ENCODE data around the gene GMDS. TPM values are rescaled to one million over a fixed set of nuclear protein-coding genes. Genes with fewer than 3 reads are reported as not detected.

The GMDS gene
- total and polyA plus RNA-seq, 2 donors (not counting 3 experiments of a cell fraction or from before 2014, with no cell fraction given) = 9.8 to 23.5 TPM

DNA sequence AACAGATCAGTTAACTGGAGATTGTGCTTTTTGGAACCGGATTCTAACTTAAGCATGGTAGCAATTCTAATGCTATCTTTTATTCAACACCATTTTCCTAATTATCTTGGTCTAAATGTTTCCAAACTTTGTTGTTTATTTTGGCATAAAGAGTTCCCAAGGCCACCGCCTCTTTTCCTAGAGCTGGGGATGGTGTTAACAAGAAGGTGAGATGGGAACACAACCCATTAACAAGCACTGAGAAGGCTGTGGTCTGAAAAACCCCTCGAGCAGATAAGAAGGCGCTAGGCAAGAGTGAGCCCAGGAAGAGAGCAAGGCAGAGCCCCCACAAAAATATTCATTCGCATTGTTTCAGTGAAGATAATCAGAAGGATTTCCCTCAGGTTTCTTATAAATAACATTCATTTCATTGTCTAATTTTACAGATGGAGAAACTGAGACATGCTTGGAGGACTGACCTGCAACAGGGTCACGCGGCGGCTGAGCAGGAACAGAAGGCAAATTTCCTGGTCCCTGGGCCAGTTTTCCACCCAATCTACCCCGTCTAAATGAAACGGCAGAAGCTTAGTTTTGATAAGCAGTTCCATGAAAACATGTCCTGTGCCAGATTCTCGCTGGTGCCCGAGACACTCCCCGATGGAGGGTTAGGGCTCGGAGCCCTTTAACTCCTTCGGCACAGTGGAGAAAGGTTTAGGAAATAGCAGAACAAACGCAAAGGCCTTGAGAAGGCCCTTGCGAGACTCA lies 480.1 kb downstream of the GMDS start:
- Histone ChIP-seq H3K9me1 (replicated peaks; ENCODE audit: control insufficient read depth, extremely low read depth, insufficient read depth, low read length) (no peaks in the 10 kb centered on the region), H3K4me2 (ENCODE audit: insufficient read depth, low read length) (no peak overlapping the region), H4K20me1 (replicated peaks; ENCODE audit: control insufficient read depth, extremely low read depth, insufficient read depth, low read length) (no peaks in the 10 kb centered on the region), H2AFZ (ENCODE audit: low read depth, low read length) (peak overlapping the region; percentile 49), H3K9ac (replicated peaks; ENCODE audit: extremely low read depth, insufficient read depth, low read length) (no peak overlapping the region), H3K27me3 (ENCODE audit: control insufficient read depth in 2 of 2, insufficient read depth in 2 of 2, low read length in 2 of 2) (no peaks in the 10 kb centered on the region), H3K27ac (ENCODE audit: insufficient read depth, low read depth, low read length) (no peak overlapping the region), H3K36me3 (ENCODE audit: control insufficient read depth in 2 of 2, extremely low read depth in 1 of 2, insufficient read depth in 2 of 2, low read length in 2 of 2) (no peaks in the 10 kb centered on the region), H3K4me1 (ENCODE audit: control insufficient read depth, extremely low read depth, insufficient read depth, low read length) (peaks cover 36% of the 10 kb centered on the region), H3K4me3 (replicated peaks in 1 of 3; ENCODE audit: insufficient read depth in 1 of 3, low read depth in 1 of 3, low read length in 3 of 3) (no peak overlapping the region), H3K9me3 (replicated peaks; ENCODE audit: control insufficient read depth, insufficient read depth, low read length) (no peaks in the 10 kb centered on the region), H3K79me2 (ENCODE audit: control insufficient read depth, insufficient read depth, low read length) (no peaks in the 10 kb centered on the region)
- intact Hi-C loops (cut with micrococcal nuclease) = loop anchor here (5.0 kb wide), 2 partner anchors 57 to 867 kb away; no protein-coding TSS in a partner anchor
- DNase-seq (ENCODE audit: low read depth, low spot score) (peak; percentile 55), FAIRE-seq (no peak)
- CTCF ChIA-PET = interaction anchor here (0.6 to 1.0 kb wide), 2 partner anchors 43 to 339 kb away, joined by 3 read pairs; no protein-coding TSS in a partner anchor
- TF ChIP-seq JUN (IDR thresholded peaks at IDR 0.05; ENCODE audit: borderline replicate concordance, insufficient read depth, insufficient read length, low read depth) (no peak), EZH2 (IDR thresholded peaks at IDR 0.05; ENCODE audit: borderline replicate concordance, low read depth, low read length, severe bottlenecking) (no peak), POLR2AphosphoS5 (IDR thresholded peaks at IDR 0.05; ENCODE audit: insufficient read depth, low read depth, low read length) (no peak), FOS (IDR thresholded peaks at IDR 0.05; ENCODE audit: borderline replicate concordance, insufficient read depth, low read length) (no peak), MYC (IDR thresholded peaks at IDR 0.05; ENCODE audit: low read depth, low read length) (no peak)
- TF ChIP-seq, protein P1, sequence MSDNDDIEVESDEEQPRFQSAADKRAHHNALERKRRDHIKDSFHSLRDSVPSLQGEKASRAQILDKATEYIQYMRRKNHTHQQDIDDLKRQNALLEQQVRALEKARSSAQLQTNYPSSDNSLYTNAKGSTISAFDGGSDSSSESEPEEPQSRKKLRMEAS (IDR thresholded peaks at IDR 0.05; ENCODE audit: insufficient read depth, insufficient read length) = no peak
- TF ChIP-seq, protein P2, sequence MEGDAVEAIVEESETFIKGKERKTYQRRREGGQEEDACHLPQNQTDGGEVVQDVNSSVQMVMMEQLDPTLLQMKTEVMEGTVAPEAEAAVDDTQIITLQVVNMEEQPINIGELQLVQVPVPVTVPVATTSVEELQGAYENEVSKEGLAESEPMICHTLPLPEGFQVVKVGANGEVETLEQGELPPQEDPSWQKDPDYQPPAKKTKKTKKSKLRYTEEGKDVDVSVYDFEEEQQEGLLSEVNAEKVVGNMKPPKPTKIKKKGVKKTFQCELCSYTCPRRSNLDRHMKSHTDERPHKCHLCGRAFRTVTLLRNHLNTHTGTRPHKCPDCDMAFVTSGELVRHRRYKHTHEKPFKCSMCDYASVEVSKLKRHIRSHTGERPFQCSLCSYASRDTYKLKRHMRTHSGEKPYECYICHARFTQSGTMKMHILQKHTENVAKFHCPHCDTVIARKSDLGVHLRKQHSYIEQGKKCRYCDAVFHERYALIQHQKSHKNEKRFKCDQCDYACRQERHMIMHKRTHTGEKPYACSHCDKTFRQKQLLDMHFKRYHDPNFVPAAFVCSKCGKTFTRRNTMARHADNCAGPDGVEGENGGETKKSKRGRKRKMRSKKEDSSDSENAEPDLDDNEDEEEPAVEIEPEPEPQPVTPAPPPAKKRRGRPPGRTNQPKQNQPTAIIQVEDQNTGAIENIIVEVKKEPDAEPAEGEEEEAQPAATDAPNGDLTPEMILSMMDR (IDR thresholded peaks at IDR 0.05; ENCODE audit: extremely low read depth in 1 of 2, insufficient read depth in 1 of 2, low read depth in 1 of 2, low read length in 2 of 2) = no peak
- POLR2A ChIA-PET = no interaction called here
- dilution Hi-C loops (cut with MboI; ENCODE audit: extremely low pct_ligation_motif_present, low sequenced_read_pairs) = no loop called here
- BruUV-seq (replicated peaks) = no TSS peak

Measured in endothelial cell of umbilical vein (primary cell).